NT2/D1 (cell line): ENCODE data around the gene CAMK2D.

ENCODE experiments used
- DNase-seq: peaks from one replicate; pipeline ENCODE4 v3.0.0-alpha.2; 2011; ENCODE audit warnings: low read depth, low spot score
- H3K27me3 ChIP-seq: 2 replicates; pipeline ENCODE4 v1.6.0; 2011; ENCODE audit warnings: mild to moderate bottlenecking; ENCODE audit not compliant: insufficient read length, insufficient read depth
- H3K36me3 ChIP-seq: 2 replicates; pipeline ENCODE4 v1.6.1; 2011; ENCODE audit warnings: mild to moderate bottlenecking, low read length, mixed read lengths; ENCODE audit not compliant: insufficient read depth, insufficient read length
- H3K4me1 ChIP-seq: 2 replicates; pipeline ENCODE4 v1.5.1; 2011; ENCODE audit not compliant: insufficient read depth, insufficient read length
- H3K4me3 ChIP-seq: 2 replicates; pipeline ENCODE4 v1.5.1; 2011; ENCODE audit warnings: low read depth; ENCODE audit not compliant: insufficient read length
- H3K9ac ChIP-seq: 2 replicates; pipeline ENCODE4 v1.6.0; 2011; ENCODE audit warnings: low read depth; ENCODE audit not compliant: insufficient read length
- H3K9me3 ChIP-seq: 2 replicates; pipeline ENCODE4 v1.5.1; 2011; ENCODE audit warnings: mild to moderate bottlenecking, low read length; ENCODE audit not compliant: insufficient read depth
- SUZ12 ChIP-seq: IDR thresholded peaks from 2 replicates; pipeline ENCODE4 v1.6.1; 2011; ENCODE audit not compliant: insufficient read length, insufficient read depth; ENCODE audit errors: extremely low read depth
- YY1 ChIP-seq: IDR thresholded peaks from 2 replicates; pipeline ENCODE4 v1.6.1; 2011; ENCODE audit not compliant: insufficient read length, insufficient read depth
- ZNF274 ChIP-seq: IDR thresholded peaks from 2 replicates; pipeline ENCODE4 v1.6.1; 2011; ENCODE audit warnings: mild to moderate bottlenecking, low read depth, low read length

CAMK2D gene

GRCh38 chr4:113500424-113500823 lies 261.1 kb downstream of the CAMK2D start:
- TF ChIP-seq YY1 (no peak), ZNF274 (no peak), SUZ12 (no peak)
- DNase-seq = no peak
- peaks cover 7% of the 10 kb centered on the region; the same call in 1 of the 2 replicates for H3K9me3 ChIP-seq
- H3K4me1 ChIP-seq = no peaks in the 10 kb centered on the region
- H3K27me3 ChIP-seq = no peaks in the 10 kb centered on the region
- H3K36me3 ChIP-seq = peaks cover 7% of the 10 kb centered on the region
- H3K4me3 ChIP-seq = no peak overlapping the region
- H3K9ac ChIP-seq = no peak overlapping the region

- Histone ChIP-seq H3K9ac (no peak overlapping the region), H3K4me3 (no peak overlapping the region), H3K27me3 (no peaks in the 10 kb centered on the region), H3K36me3 (peaks cover 7% of the 10 kb centered on the region), H3K9me3 (peaks cover 14% of the 10 kb centered on the region; the same call in 1 of the 2 replicates), H3K4me1 (no peaks in the 10 kb centered on the region)
- no peak for DNase-seq
- TF ChIP-seq YY1 = no peak
- TF ChIP-seq SUZ12 = no peak
- TF ChIP-seq ZNF274 = no peak
Measured at GRCh38 chr4:113499696-113500095, 261.8 kb downstream of the CAMK2D start.

GRCh38 chr4:113499166-113499565 lies 262.4 kb downstream of the CAMK2D start:
- no peak for TF ChIP-seq SUZ12
- TF ChIP-seq ZNF274 = no peak
- Histone ChIP-seq H3K9ac (no peak overlapping the region), H3K27me3 (no peaks in the 10 kb centered on the region), H3K9me3 (peaks cover 14% of the 10 kb centered on the region; the same call in 1 of the 2 replicates), H3K4me3 (no peak overlapping the region), H3K4me1 (no peaks in the 10 kb centered on the region), H3K36me3 (peaks cover 7% of the 10 kb centered on the region)
- DNase-seq = no peak

- TF ChIP-seq ZNF274 (no peak), SUZ12 (no peak), YY1 (no peak)
- Histone ChIP-seq H3K4me1 (no peaks in the 10 kb centered on the region), H3K27me3 (no peaks in the 10 kb centered on the region), H3K9me3 (peaks cover 14% of the 10 kb centered on the region; the same call in 1 of the 2 replicates), H3K36me3 (peaks cover 7% of the 10 kb centered on the region), H3K4me3 (no peak overlapping the region), H3K9ac (no peak overlapping the region)
- DNase-seq = no peak
Measured at GRCh38 chr4:113497154-113497884, 264.2 kb downstream of the CAMK2D start.

GRCh38 chr4:113496698-113497097 lies 264.8 kb downstream of the CAMK2D start:
- Histone ChIP-seq H3K36me3 (peaks cover 7% of the 10 kb centered on the region), H3K4me3 (no peak overlapping the region), H3K9me3 (peaks cover 14% of the 10 kb centered on the region; the same call in 1 of the 2 replicates), H3K4me1 (no peaks in the 10 kb centered on the region), H3K9ac (no peak overlapping the region), H3K27me3 (no peaks in the 10 kb centered on the region)
- no peak for TF ChIP-seq ZNF274
- DNase-seq = no peak

- no peak overlapping the region for H3K9ac ChIP-seq
- DNase-seq = no peak
- no peaks in the 10 kb centered on the region for H3K4me1 ChIP-seq
- peaks cover 7% of the 10 kb centered on the region for H3K36me3 ChIP-seq
- peaks cover 14% of the 10 kb centered on the region; the same call in 1 of the 2 replicates for H3K9me3 ChIP-seq
- H3K4me3 ChIP-seq = no peak overlapping the region
- TF ChIP-seq YY1 (no peak), ZNF274 (no peak), SUZ12 (no peak)
- H3K27me3 ChIP-seq = no peaks in the 10 kb centered on the region
Measured at GRCh38 chr4:113495790-113496189, 265.7 kb downstream of the CAMK2D start.

- H3K36me3 ChIP-seq = no peaks in the 10 kb centered on the region
- DNase-seq = no peak
Measured at GRCh38 chr4:113483131-113483530, 278.4 kb downstream of the CAMK2D start.

More at GRCh38 chr4:113483131-113483530, 278.4 kb downstream of the CAMK2D start:
- Histone ChIP-seq H3K27me3 (no peaks in the 10 kb centered on the region), H3K4me3 (no peak overlapping the region), H3K4me1 (no peaks in the 10 kb centered on the region), H3K9me3 (0 out of 2 replicates have a peak, but pooled peaks cover under 1% of the 10 kb centered on the region), H3K9ac (no peak overlapping the region)
- TF ChIP-seq YY1 (no peak), SUZ12 (no peak), ZNF274 (no peak)
